ENCODE results near the gene PAX2. TPM values are rescaled to one million over a fixed set of nuclear protein-coding genes. Genes with fewer than 3 reads are reported as not detected.

PAX2 gene
- total and polyA plus RNA-seq, 3 donors from 2014 or later, result 1.1 to 3.7 (median 1.5) TPM

DNA sequence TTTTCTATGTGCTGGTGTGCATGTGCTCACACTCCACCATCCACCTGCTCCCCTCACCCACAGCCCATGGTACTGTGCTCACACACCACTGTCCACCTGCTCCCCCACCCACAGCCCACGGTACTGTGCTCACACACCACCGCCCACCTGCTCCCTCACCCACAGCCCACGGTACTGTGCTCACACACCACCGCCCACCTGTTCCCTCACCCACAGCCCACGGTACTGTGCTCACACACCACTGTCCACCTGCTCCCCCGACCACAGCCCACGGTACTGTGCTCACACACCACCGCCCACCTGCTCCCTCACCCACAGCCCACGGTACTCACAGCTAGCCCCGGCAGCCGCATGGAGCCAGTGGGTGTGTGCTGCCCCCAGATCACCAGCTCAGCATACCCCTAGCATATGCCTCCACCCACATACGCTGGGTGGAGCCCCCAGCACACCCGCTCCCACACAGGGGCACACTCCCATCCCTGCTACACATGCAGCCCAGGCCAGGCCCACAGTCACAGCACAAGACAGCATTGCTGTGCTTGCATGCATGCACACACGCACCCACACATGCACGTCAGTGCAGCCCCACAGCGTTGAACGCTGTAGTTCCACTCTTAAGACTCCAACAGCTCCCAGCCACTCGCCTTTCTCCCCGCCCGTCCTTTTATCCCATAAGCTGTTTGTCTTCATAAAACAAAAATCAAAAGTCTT lies 62.0 kb downstream of the PAX2 start:
- no peak for DNase-seq
- TF ChIP-seq, protein P1, sequence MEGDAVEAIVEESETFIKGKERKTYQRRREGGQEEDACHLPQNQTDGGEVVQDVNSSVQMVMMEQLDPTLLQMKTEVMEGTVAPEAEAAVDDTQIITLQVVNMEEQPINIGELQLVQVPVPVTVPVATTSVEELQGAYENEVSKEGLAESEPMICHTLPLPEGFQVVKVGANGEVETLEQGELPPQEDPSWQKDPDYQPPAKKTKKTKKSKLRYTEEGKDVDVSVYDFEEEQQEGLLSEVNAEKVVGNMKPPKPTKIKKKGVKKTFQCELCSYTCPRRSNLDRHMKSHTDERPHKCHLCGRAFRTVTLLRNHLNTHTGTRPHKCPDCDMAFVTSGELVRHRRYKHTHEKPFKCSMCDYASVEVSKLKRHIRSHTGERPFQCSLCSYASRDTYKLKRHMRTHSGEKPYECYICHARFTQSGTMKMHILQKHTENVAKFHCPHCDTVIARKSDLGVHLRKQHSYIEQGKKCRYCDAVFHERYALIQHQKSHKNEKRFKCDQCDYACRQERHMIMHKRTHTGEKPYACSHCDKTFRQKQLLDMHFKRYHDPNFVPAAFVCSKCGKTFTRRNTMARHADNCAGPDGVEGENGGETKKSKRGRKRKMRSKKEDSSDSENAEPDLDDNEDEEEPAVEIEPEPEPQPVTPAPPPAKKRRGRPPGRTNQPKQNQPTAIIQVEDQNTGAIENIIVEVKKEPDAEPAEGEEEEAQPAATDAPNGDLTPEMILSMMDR (IDR thresholded peaks at IDR 0.05), result no peak
- TF ChIP-seq POLR2A (IDR thresholded peaks at IDR 0.05), result no peak
- H3K4me1 ChIP-seq, result no peaks in the 10 kb centered on the region
- 58 to 64% methylated on average over 20 of the region's 20 CpGs for WGBS, 2 donors
- H3K36me3 ChIP-seq (ENCODE audit: low read depth, missing control alignments), result no peaks in the 10 kb centered on the region
- intact Hi-C loops (cut with DNase I; ENCODE audit: low total_unique reads), result no loop called here
- H3K9me3 ChIP-seq, result no peaks in the 10 kb centered on the region
- H3K4me3 ChIP-seq, result no peak overlapping the region
- no peak overlapping the region for H3K27ac ChIP-seq
- H3K27me3 ChIP-seq, result no peaks in the 10 kb centered on the region

DNA sequence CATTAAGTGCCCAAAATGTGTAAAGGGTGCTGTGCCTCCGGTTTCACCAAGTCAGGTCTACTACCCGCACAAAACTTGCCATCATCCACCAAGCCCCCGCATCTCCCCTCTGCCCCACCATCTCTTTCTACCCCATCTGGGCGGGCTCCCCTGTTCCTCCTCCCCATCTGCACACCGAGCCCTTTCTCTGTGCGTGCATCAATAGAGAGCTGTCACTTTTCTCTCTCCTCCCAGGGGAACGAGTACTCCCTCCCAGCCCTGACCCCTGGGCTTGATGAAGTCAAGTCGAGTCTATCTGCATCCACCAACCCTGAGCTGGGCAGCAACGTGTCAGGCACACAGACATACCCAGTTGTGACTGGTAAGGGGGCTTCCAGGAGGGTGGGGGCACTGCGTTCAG lies 63.5 kb downstream of the PAX2 start:
- 81 to 85% methylated on average over 10 of the region's 10 CpGs for WGBS, 2 donors
- Histone ChIP-seq H3K9me3 (no peaks in the 10 kb centered on the region), H3K27me3 (no peaks in the 10 kb centered on the region), H3K27ac (no peak overlapping the region), H3K4me1 (no peaks in the 10 kb centered on the region), H3K4me3 (no peak overlapping the region), H3K36me3 (ENCODE audit: low read depth, missing control alignments) (no peaks in the 10 kb centered on the region)
- no peak for TF ChIP-seq POLR2A (IDR thresholded peaks at IDR 0.05)
- TF ChIP-seq, protein P1 (IDR thresholded peaks at IDR 0.05), result no peak
- intact Hi-C loops (cut with DNase I; ENCODE audit: low total_unique reads), result no loop called here
- DNase-seq, result no peak

- 88 to 91% methylated on average over 12 to 14 of the region's 14 CpGs for WGBS, 2 donors
- no peaks in the 10 kb centered on the region for H3K27me3 ChIP-seq
Measured at GRCh38 chr10:100810091-100810834, 64.9 kb downstream of the PAX2 start.

DNA sequence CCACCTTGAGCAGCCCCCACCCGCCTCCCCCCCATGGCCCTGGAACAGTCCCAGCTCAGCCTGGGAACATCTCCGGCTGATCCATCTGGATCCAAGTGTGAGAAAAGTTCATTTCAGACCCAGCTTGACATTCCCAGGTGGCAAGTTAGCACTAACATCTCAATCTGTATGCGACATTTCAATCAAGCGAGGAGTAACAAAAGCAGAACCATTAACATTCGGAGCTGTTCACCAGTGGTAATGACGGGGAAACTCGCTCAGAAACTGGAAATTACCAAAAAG lies 65.4 kb downstream of the PAX2 start:
- TF ChIP-seq, protein P1 (IDR thresholded peaks at IDR 0.05), result no peak
- no peak for TF ChIP-seq POLR2A (IDR thresholded peaks at IDR 0.05)
- intact Hi-C loops (cut with DNase I; ENCODE audit: low total_unique reads), result no loop called here
- 88 to 92% methylated on average over 7 of the region's 7 CpGs for WGBS, 2 donors
- H3K4me1 ChIP-seq, result no peaks in the 10 kb centered on the region
- no peaks in the 10 kb centered on the region for H3K36me3 ChIP-seq (ENCODE audit: low read depth, missing control alignments)
- H3K27me3 ChIP-seq, result no peaks in the 10 kb centered on the region
- no peak overlapping the region for H3K4me3 ChIP-seq
- H3K9me3 ChIP-seq, result no peaks in the 10 kb centered on the region
- DNase-seq, result no peak
- H3K27ac ChIP-seq, result no peak overlapping the region

More at GRCh38 chr10:100810091-100810834, 64.9 kb downstream of the PAX2 start:
- no peak for DNase-seq
- Histone ChIP-seq H3K4me3 (no peak overlapping the region), H3K9me3 (no peaks in the 10 kb centered on the region), H3K27ac (no peak overlapping the region), H3K36me3 (ENCODE audit: low read depth, missing control alignments) (no peaks in the 10 kb centered on the region), H3K4me1 (no peaks in the 10 kb centered on the region)
- intact Hi-C loops (cut with DNase I; ENCODE audit: low total_unique reads), result no loop called here
- TF ChIP-seq, protein P1 (IDR thresholded peaks at IDR 0.05), result no peak
- TF ChIP-seq POLR2A (IDR thresholded peaks at IDR 0.05), result no peak

All from testis (tissue), 3 donors.